Measurements from ENCODE around the gene ALDH1A2.
A peak's percentile ranks its signal among the peaks of the same experiment; 100 is the strongest.

ALDH1A2 gene

DNA sequence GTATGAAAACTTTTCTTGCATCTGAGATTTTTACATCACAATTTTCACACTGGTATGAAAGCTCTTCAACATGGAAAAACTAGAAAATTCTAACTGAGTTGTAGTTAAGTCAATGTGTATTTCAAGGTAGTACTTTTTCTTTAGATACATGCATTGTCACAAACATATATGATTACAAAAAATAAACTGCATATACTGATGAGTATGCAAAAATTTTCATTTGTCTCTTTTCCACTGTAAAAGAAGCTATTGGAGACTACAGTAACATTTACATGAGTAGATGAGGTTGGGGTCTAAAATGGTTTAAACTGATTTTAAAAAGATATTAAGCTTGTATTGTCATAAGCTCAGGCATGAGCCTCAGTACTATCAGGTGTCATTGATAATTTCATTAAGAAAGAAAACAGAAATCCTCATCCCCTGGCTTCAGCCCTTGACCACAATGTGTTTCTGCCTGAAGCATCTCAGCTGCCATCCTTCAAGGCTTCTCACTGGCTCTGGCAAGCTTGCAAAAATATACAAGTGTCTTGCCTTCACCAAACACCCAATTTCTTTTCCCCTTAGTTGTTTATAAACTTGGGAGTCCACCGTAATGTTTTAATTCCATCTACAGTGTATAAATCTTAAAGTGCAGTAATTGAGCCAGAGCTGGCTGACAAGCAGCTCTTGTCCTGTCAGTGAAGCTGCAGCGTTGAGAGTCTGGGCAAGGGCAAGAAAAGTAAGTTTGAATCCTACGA lies 71.9 kb downstream of the ALDH1A2 start:
- H3K4me3 ChIP-seq (ENCODE audit: control insufficient read depth, low read depth, low read length): no peak overlapping the region
- TF ChIP-seq, protein P1, sequence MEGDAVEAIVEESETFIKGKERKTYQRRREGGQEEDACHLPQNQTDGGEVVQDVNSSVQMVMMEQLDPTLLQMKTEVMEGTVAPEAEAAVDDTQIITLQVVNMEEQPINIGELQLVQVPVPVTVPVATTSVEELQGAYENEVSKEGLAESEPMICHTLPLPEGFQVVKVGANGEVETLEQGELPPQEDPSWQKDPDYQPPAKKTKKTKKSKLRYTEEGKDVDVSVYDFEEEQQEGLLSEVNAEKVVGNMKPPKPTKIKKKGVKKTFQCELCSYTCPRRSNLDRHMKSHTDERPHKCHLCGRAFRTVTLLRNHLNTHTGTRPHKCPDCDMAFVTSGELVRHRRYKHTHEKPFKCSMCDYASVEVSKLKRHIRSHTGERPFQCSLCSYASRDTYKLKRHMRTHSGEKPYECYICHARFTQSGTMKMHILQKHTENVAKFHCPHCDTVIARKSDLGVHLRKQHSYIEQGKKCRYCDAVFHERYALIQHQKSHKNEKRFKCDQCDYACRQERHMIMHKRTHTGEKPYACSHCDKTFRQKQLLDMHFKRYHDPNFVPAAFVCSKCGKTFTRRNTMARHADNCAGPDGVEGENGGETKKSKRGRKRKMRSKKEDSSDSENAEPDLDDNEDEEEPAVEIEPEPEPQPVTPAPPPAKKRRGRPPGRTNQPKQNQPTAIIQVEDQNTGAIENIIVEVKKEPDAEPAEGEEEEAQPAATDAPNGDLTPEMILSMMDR (IDR thresholded peaks at IDR 0.05; ENCODE audit: control insufficient read depth, insufficient read depth, low read depth, low read length, missing control alignments): no peak
- no peak for DNase-seq (ENCODE audit: low read depth)

DNA sequence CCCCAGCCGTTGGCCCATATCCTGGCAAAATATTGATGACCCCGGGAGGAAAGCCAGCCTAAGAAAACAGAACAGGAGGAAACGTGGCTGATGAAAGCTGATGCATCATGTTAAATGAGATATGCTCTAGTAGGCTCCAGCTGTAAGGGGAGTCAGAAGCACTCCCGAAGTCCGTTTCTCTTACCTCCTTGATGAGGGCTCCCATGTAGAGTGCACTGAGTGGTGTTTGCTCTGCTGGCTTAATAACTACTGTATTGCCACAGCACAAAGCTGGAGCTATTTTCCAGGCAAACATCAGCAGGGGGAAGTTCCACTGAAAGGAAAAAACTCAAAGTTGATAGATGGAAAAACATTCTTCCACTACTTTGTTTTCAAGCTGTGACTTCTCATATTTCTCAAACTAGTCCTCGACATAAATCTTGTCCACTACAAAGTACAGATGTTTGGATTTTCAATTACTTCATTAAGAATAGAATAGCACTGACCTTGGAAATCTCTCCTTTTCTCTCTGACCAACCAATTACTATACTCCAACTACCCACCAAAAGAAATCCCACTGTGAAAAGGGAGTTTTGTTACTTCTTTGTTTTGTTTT lies 72.7 kb downstream of the ALDH1A2 start:
- no peak for DNase-seq (ENCODE audit: low read depth)
- TF ChIP-seq, protein P1 (IDR thresholded peaks at IDR 0.05; ENCODE audit: control insufficient read depth, insufficient read depth, low read depth, low read length, missing control alignments): no peak
- no peak overlapping the region for H3K4me3 ChIP-seq (ENCODE audit: control insufficient read depth, low read depth, low read length)

DNA sequence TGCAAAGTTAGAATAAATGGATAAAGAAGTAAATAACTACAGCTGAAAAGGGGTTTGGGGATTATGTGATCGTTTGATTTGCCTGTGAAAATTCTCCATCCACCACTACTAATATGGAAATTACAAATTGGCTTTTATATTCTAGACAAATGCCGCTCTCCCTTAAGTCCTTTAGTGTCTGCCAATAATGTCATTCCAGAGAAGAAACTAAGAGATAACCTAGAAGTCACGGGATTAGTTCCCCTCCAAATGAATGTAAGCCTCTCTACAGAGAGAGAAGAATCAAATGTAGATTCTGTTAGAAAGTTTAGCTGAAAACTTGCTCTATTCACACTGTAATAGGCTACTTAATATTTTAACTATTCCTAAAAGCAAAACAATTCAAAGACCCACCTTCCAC lies 92.0 kb downstream of the ALDH1A2 start:
- no peak overlapping the region for H3K4me3 ChIP-seq (ENCODE audit: control insufficient read depth, low read depth, low read length)
- TF ChIP-seq, protein P1 (IDR thresholded peaks at IDR 0.05; ENCODE audit: control insufficient read depth, insufficient read depth, low read depth, low read length, missing control alignments): no peak
- DNase-seq (ENCODE audit: low read depth): no peak

DNA sequence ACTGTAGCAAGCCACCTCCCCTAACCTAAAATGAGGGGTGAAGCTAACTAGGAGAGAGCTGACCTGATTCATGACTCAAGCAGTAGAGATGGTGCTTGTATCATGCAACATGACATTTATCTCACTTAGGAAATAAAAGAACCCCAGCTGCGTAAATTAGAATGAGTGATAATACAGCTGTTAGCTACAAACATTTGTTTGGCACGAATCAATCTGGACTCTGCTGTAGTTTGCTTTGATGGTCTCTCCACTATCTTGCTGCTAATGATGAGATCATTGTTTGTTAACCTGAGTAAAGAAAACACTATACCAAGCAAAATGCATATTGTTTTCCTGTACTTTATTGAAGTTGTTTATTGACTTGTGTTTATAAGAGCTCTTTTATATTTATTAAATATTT lies 92.6 kb downstream of the ALDH1A2 start:
- TF ChIP-seq, protein P1 (IDR thresholded peaks at IDR 0.05; ENCODE audit: control insufficient read depth, insufficient read depth, low read depth, low read length, missing control alignments): no peak
- H3K4me3 ChIP-seq (ENCODE audit: control insufficient read depth, low read depth, low read length): no peak overlapping the region
- no peak for DNase-seq (ENCODE audit: low read depth)

DNA sequence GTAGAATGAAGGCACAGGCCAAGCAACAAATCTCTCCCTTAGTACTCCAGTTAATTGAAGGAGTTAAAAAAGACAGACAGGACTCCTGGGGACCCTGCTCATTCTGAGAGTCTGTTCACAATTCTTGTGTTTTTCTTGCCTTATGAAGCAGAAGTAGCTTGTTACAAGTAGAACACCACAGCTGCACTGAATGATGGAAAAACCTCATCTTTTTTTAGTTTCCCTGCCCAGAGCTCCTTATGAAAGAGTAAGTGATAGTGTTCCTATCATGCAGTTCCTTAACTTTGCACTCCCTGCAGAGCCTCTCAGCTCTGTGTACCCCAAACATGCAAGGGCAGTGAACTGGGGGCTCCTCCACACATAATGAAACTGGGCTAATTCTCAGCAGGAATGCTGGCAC lies 95.5 kb downstream of the ALDH1A2 start:
- H3K4me3 ChIP-seq (ENCODE audit: control insufficient read depth, low read depth, low read length): no peak overlapping the region
- TF ChIP-seq, protein P1 (IDR thresholded peaks at IDR 0.05; ENCODE audit: control insufficient read depth, insufficient read depth, low read depth, low read length, missing control alignments): no peak
- no peak for DNase-seq (ENCODE audit: low read depth)

DNA sequence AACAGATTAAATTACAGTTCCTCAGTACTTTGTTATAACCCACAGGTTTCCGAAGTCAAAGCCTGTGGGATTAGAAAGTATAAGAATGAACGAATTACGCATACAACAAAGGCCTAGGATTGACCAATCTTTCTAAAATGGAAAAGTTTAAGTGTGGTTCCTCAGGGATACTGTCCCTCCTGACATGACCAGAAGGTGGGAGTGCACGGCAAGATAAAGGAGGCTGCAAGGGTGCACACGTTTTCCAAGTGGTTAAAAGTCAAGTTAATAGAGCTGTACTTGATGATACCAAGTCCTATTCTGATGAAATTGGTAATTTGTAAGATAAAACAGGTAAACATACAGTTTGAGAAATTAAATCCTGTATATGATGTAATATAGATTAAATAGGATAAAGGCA lies 96.2 kb downstream of the ALDH1A2 start:
- no peak overlapping the region for H3K4me3 ChIP-seq (ENCODE audit: control insufficient read depth, low read depth, low read length)
- TF ChIP-seq, protein P1 (IDR thresholded peaks at IDR 0.05; ENCODE audit: control insufficient read depth, insufficient read depth, low read depth, low read length, missing control alignments): peak; percentile 24
- no peak for DNase-seq (ENCODE audit: low read depth)
